Uterus (tissue), 2 donors: ENCODE measurements around the gene NDUFS4.

Source experiments
- CTCF ChIP-seq, 4 experiments: fragments of 200-600 bp in 2 of 4; fragments of 450-650 bp in 2 of 4; sonication (generic) in 2 of 4; IDR thresholded peaks; one replicate each; pipeline ENCODE4 v1.5.1; 2016 to 2019; ENCODE audit warnings: antibody characterized with exemption in 4 of 4, mild to moderate bottlenecking in 2 of 4, moderate library complexity in 1 of 4
- POLR2A ChIP-seq, 2 donors: fragments of 450-650 bp; IDR thresholded peaks; one replicate each; pipeline ENCODE4 v1.6.1; 2016; ENCODE audit warnings: antibody characterized with exemption in 2 of 2, mild to moderate bottlenecking in 1 of 2, moderate library complexity in 1 of 2

GRCh38 chr5:53604309-53604708, 43.9 kb downstream of the NDUFS4 start:
- TF ChIP-seq POLR2A (IDR thresholded peaks at IDR 0.05): no peak
- TF ChIP-seq CTCF (IDR thresholded peaks at IDR 0.05): no peak
